Measurements from ENCODE around the gene GLCE. TPM values are rescaled to one million over a fixed set of nuclear protein-coding genes. Genes with fewer than 3 reads are reported as not detected.

Gene GLCE
- total RNA-seq, 1 experiment from 2014 or later: 22.8 TPM

DNA sequence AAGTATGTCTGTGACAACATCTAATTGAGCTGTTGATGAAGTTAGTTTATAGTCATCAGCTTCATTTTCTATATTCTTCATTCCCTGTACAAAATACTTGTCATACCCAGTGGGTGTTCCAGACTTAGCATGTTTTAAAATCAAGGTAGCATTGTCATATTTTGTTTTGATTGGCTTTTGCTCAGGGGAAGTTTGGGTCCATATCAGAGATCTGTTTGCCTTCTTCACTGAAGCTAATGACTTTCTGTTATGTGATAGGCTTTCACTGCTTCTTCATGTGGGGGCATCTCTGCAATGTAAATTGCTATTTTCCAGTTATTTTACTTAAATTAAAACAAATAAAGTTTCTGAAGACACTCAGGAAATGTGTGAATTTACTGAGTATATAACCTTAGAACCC, 15.1 kb downstream of the GLCE start:
- CTCF ChIA-PET: no interaction called here
- POLR2A ChIA-PET: interaction anchor here (0.5 kb wide), 1 partner anchor 712 kb away, joined by 3 read pairs; no protein-coding TSS in a partner anchor
- no peak for DNase-seq (ENCODE audit: low read depth, low spot score)
- Histone ChIP-seq H3K4me1 (ENCODE audit: control insufficient read depth, insufficient read depth, low read length) (no peaks in the 10 kb centered on the region), H3K36me3 (ENCODE audit: control insufficient read depth, insufficient read depth, low read length) (no peaks in the 10 kb centered on the region), H3K4me3 (ENCODE audit: low read depth in 2 of 2, low read length in 2 of 2) (no peak overlapping the region), H3K27me3 (ENCODE audit: control insufficient read depth, insufficient read depth, low read length) (no peaks in the 10 kb centered on the region), H3K27ac (ENCODE audit: low read length) (no peak overlapping the region), H3K9me3 (ENCODE audit: control insufficient read depth, insufficient read depth, low read depth, low read length) (no peaks in the 10 kb centered on the region)
- in situ Hi-C loops (cut with HindIII; ENCODE audit: low pct_unique_long_range_greater_than_20kb, low sequenced_read_pairs) (no loop called here), intact Hi-C loops (cut with micrococcal nuclease; ENCODE audit: unreplicated experiment) (no loop called here)
- TF ChIP-seq SIN3A (IDR thresholded peaks at IDR 0.05; ENCODE audit: borderline replicate concordance, insufficient read depth, low read depth, low read length) (no peak), TCF7L2 (IDR thresholded peaks at IDR 0.05; ENCODE audit: low read depth, low read length) (no peak), REST (IDR thresholded peaks at IDR 0.05; ENCODE audit: insufficient read depth in 1 of 2, low read depth in 2 of 2, low read length in 1 of 2) (no peak)
- TF ChIP-seq, protein P1, sequence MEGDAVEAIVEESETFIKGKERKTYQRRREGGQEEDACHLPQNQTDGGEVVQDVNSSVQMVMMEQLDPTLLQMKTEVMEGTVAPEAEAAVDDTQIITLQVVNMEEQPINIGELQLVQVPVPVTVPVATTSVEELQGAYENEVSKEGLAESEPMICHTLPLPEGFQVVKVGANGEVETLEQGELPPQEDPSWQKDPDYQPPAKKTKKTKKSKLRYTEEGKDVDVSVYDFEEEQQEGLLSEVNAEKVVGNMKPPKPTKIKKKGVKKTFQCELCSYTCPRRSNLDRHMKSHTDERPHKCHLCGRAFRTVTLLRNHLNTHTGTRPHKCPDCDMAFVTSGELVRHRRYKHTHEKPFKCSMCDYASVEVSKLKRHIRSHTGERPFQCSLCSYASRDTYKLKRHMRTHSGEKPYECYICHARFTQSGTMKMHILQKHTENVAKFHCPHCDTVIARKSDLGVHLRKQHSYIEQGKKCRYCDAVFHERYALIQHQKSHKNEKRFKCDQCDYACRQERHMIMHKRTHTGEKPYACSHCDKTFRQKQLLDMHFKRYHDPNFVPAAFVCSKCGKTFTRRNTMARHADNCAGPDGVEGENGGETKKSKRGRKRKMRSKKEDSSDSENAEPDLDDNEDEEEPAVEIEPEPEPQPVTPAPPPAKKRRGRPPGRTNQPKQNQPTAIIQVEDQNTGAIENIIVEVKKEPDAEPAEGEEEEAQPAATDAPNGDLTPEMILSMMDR (IDR thresholded peaks at IDR 0.05): no peak
- no peak for ATAC-seq
- no TSS peak for BruUV-seq (replicated peaks)

- CTCF ChIA-PET: no interaction called here
- no peak for TF ChIP-seq REST (IDR thresholded peaks at IDR 0.05; ENCODE audit: insufficient read depth in 1 of 2, low read depth in 2 of 2, low read length in 1 of 2)
- TF ChIP-seq, protein P1 (IDR thresholded peaks at IDR 0.05): no peak
- no peak for TF ChIP-seq TCF7L2 (IDR thresholded peaks at IDR 0.05; ENCODE audit: low read depth, low read length)
- no peak for TF ChIP-seq POLR2AphosphoS5 (IDR thresholded peaks at IDR 0.05; ENCODE audit: low read depth, low read length)
- BruUV-seq (replicated peaks): no TSS peak
Observed at GRCh38 chr15:69181424-69181823, 21.0 kb downstream of the GLCE start.

More at GRCh38 chr15:69181424-69181823, 21.0 kb downstream of the GLCE start:
- intact Hi-C loops (cut with micrococcal nuclease; ENCODE audit: unreplicated experiment) (no loop called here), in situ Hi-C loops (cut with HindIII; ENCODE audit: low pct_unique_long_range_greater_than_20kb, low sequenced_read_pairs) (no loop called here)
- H3K4me1 ChIP-seq (ENCODE audit: control insufficient read depth, insufficient read depth, low read length): no peaks in the 10 kb centered on the region
- no peak for ATAC-seq
- DNase-seq (ENCODE audit: low read depth, low spot score): no peak
- no peaks in the 10 kb centered on the region for H3K36me3 ChIP-seq (ENCODE audit: control insufficient read depth, insufficient read depth, low read length)
- H3K9me3 ChIP-seq (ENCODE audit: control insufficient read depth, insufficient read depth, low read depth, low read length): no peaks in the 10 kb centered on the region
- H3K27me3 ChIP-seq (ENCODE audit: control insufficient read depth, insufficient read depth, low read length): no peaks in the 10 kb centered on the region
- no peak overlapping the region for H3K27ac ChIP-seq (ENCODE audit: low read length)
- no peak overlapping the region for H3K4me3 ChIP-seq (ENCODE audit: low read depth in 2 of 2, low read length in 2 of 2)
- POLR2A ChIA-PET: no interaction called here
